CD4-positive, alpha-beta T cell treated with Interleukin-15 for 4 hours (primary cell): ENCODE data around the gene ZYG11B.
"Not testable (repeated sequence)": the region's sequence is repeated elsewhere in the genome, so short reads cannot be mapped to it uniquely, and the experiment has no call there.

Experiments used
- DNase-seq: peaks from one replicate; pipeline ENCODE4 v3.0.0-alpha.2; 2020; ENCODE audit warnings: low spot score

Gene ZYG11B

GRCh38 chr1:52852854-52853253, 126.6 kb downstream of the ZYG11B start:
- DNase-seq = no peak

- DNase-seq = no peak
Measured at GRCh38 chr1:52855584-52855983, 129.3 kb downstream of the ZYG11B start.

GRCh38 chr1:52856026-52856425, 129.8 kb downstream of the ZYG11B start:
- DNase-seq = no peak

GRCh38 chr1:52857443-52857842, 131.2 kb downstream of the ZYG11B start:
- no peak for DNase-seq

DNA sequence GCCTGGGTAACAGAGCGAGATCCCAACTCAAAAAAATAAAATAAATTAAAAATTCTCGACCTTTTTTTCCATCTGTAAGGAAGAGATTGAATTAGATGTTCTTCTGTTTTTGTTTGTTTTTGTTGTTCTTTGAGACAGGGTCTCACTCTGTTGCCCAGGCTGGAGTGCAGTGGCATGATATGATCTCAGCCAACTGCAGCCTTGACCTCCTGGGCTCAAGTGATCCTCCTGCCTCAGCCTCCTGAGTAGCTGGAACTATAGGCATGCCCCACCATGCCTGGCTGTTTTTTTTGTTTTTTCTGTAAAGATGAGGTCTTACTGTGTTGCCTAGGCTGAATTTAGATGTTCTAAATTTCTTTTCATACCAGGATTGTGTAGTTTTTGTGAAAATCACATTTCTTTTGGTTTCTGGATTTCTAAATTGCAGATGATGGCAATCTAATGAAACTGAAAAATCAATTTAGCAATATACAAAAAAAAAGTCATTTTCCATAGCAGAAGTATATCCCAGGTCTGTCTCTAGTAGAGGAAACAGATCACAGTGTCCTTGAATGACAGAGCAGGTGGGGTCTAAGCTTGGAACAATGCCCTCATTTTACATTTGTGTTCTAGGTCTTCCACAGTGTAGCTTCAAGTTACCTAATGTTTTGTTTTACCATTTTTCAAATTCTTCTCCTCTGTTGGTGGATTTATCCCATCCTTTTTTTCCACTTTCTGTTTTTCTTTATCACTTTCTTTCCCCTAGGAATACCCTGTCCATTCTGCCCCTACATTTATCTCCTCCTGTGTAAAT, 136.6 kb downstream of the ZYG11B start:
- DNase-seq = no peak

GRCh38 chr1:52867087-52867863, 141.0 kb downstream of the ZYG11B start:
- no peak for DNase-seq

- DNase-seq = not testable (repeated sequence)
Measured at GRCh38 chr1:52869727-52870126, 143.5 kb downstream of the ZYG11B start.

- DNase-seq = no peak
Measured at GRCh38 chr1:52876843-52877242, 150.6 kb downstream of the ZYG11B start.
